Mesothelial cell of epicardium (in vitro differentiated cells): ENCODE data around the gene CD93. TPM values are rescaled to one million over a fixed set of nuclear protein-coding genes. Genes with fewer than 3 reads are reported as not detected.

Experiments used
- DNase-seq, 2 experiments: peaks; one replicate each; pipeline ENCODE4 v3.0.0; 2021; ENCODE audit warnings: low spot score in 2 of 2; ENCODE audit not compliant: unreplicated experiment in 2 of 2
- H3K27ac Mint-ChIP-seq: 2 replicates; pipeline ENCODE4 v1.8.0; 2021; ENCODE audit warnings: mixed read lengths
- H3K27me3 Mint-ChIP-seq: 2 replicates; pipeline ENCODE4 v1.8.0; 2021; ENCODE audit warnings: low read depth, mixed read lengths
- H3K36me3 Mint-ChIP-seq: 2 replicates; pipeline ENCODE4 v1.8.0; 2021; ENCODE audit warnings: mixed read lengths
- H3K4me1 Mint-ChIP-seq: 2 replicates; pipeline ENCODE4 v1.8.0; 2021; ENCODE audit warnings: mixed read lengths
- H3K4me3 Mint-ChIP-seq: 2 replicates; pipeline ENCODE4 v1.8.0; 2021; ENCODE audit warnings: mild to moderate bottlenecking, moderate library complexity, mixed read lengths
- H3K9me3 Mint-ChIP-seq: 2 replicates; pipeline ENCODE4 v1.8.0; 2021; ENCODE audit warnings: mixed read lengths
- total RNA-seq: library from RNA; stranded (reverse); gene quantifications from 3 replicates; pipeline ENCODE4 v1.2.1, GENCODE V29; 2021
- TF ChIP-seq, protein P1 (sequence below): fragments of 200-600 bp; sonication (generic); IDR thresholded peaks from one replicate; pipeline ENCODE4 v1.5.0; 2021; ENCODE audit warnings: antibody characterized with exemption; ENCODE audit not compliant: unreplicated experiment

Gene CD93
- total RNA-seq, 1 donor from 2014 or later, result 0.07 TPM

- no peak within 1 kb of the TSS for H3K27ac Mint-ChIP-seq
- no peaks in the 10 kb centered on the region for H3K36me3 Mint-ChIP-seq
- TF ChIP-seq, protein P1, sequence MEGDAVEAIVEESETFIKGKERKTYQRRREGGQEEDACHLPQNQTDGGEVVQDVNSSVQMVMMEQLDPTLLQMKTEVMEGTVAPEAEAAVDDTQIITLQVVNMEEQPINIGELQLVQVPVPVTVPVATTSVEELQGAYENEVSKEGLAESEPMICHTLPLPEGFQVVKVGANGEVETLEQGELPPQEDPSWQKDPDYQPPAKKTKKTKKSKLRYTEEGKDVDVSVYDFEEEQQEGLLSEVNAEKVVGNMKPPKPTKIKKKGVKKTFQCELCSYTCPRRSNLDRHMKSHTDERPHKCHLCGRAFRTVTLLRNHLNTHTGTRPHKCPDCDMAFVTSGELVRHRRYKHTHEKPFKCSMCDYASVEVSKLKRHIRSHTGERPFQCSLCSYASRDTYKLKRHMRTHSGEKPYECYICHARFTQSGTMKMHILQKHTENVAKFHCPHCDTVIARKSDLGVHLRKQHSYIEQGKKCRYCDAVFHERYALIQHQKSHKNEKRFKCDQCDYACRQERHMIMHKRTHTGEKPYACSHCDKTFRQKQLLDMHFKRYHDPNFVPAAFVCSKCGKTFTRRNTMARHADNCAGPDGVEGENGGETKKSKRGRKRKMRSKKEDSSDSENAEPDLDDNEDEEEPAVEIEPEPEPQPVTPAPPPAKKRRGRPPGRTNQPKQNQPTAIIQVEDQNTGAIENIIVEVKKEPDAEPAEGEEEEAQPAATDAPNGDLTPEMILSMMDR, result no peak
- DNase-seq, result no peak
- H3K4me3 Mint-ChIP-seq, result peak within 1 kb of the TSS; percentile 33
- no peaks in the 10 kb centered on the region for H3K9me3 Mint-ChIP-seq
- peaks cover 11% of the 10 kb centered on the region for H3K4me1 Mint-ChIP-seq
- peaks cover 92% of the 10 kb centered on the region for H3K27me3 Mint-ChIP-seq
These were observed 51.1 kb downstream of the CD93 start, which contains the start of gene SSTR4 for GRCh38 chr20:23034721-23035671. Gene SSTR4 (plus strand): TSS chr20:23035312. CDS start chr20:23035484, 172 bp downstream.

- H3K4me3 Mint-ChIP-seq, result no peak overlapping the region
- H3K27ac Mint-ChIP-seq, result no peak overlapping the region
- no peaks in the 10 kb centered on the region for H3K36me3 Mint-ChIP-seq
- H3K27me3 Mint-ChIP-seq, result peaks cover 92% of the 10 kb centered on the region
- peaks cover 13% of the 10 kb centered on the region for H3K4me1 Mint-ChIP-seq
- no peaks in the 10 kb centered on the region for H3K9me3 Mint-ChIP-seq
- DNase-seq, result no peak
- TF ChIP-seq, protein P1, result no peak
These were observed 52.2 kb downstream of the CD93 start for GRCh38 chr20:23033918-23034317.

DNA sequence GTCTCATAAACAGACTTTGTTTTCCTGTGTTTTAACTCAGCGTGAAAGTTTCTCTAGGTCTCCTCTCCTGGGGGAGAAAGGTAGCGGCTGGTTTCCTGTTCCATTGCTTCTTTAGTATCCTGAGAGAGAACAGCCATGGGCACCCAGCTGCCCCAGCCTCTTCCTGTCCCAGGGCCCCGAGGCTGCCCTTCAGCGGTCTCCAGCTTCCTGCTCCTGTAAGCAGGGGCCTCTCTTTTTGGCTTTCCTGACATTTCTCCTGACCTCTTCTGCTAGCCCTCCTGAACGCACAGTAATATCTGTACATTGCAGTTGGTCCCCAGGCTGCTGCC, 53.4 kb downstream of the CD93 start:
- no peaks in the 10 kb centered on the region for H3K9me3 Mint-ChIP-seq
- H3K36me3 Mint-ChIP-seq, result no peaks in the 10 kb centered on the region
- H3K4me3 Mint-ChIP-seq, result no peak overlapping the region
- TF ChIP-seq, protein P1, result no peak
- peaks cover 13% of the 10 kb centered on the region for H3K4me1 Mint-ChIP-seq
- no peak overlapping the region for H3K27ac Mint-ChIP-seq
- DNase-seq, result no peak
- H3K27me3 Mint-ChIP-seq, result peaks cover 86% of the 10 kb centered on the region

GRCh38 chr20:23032056-23032749, 53.9 kb downstream of the CD93 start:
- Mint-ChIP-seq H3K9me3 (no peaks in the 10 kb centered on the region), H3K27me3 (peaks cover 86% of the 10 kb centered on the region), H3K36me3 (no peaks in the 10 kb centered on the region), H3K4me3 (no peak overlapping the region), H3K27ac (no peak overlapping the region), H3K4me1 (peaks cover 11% of the 10 kb centered on the region)
- DNase-seq, result no peak
- TF ChIP-seq, protein P1, result no peak

- Mint-ChIP-seq H3K27me3 (peaks cover 83% of the 10 kb centered on the region), H3K4me3 (no peak overlapping the region), H3K36me3 (no peaks in the 10 kb centered on the region), H3K27ac (no peak overlapping the region), H3K4me1 (peaks cover 5% of the 10 kb centered on the region), H3K9me3 (no peaks in the 10 kb centered on the region)
- no peak for DNase-seq
- TF ChIP-seq, protein P1, result no peak
These were observed 54.8 kb downstream of the CD93 start for GRCh38 chr20:23031346-23031745.

Other genes with a start within 250 kb of the CD93 start
- not detected in 3 replicates for gene SSTR4, start 51.0 kb downstream of the CD93 start, total RNA-seq
- gene THBD, start 36.7 kb downstream of the CD93 start, total RNA-seq, result 0.68 to 0.85 TPM (median 0.82 TPM) in 3 replicates